ENCODE data around the gene RAVER2. TPM values are rescaled to one million over a fixed set of nuclear protein-coding genes. Genes with fewer than 3 reads are reported as not detected.

The RAVER2 gene
- total RNA-seq, 1 experiment from 2014 or later, result 11.4 TPM

GRCh38 chr1:64745181-64745985 is 508 bp downstream of the RAVER2 start:
- H3K4me2 ChIP-seq (ENCODE audit: low read length), result peak overlapping the region; percentile 88
- H3F3A ChIP-seq (ENCODE audit: low read length, unreplicated experiment), result no peaks in the 10 kb centered on the region
- TF ChIP-seq EZH2phosphoT487 (IDR thresholded peaks at IDR 0.05; ENCODE audit: borderline replicate concordance, low read length) (no peak), EZH2 (IDR thresholded peaks at IDR 0.05; ENCODE audit: low read length, unreplicated experiment) (no peak), CTCF (conservative IDR thresholded peaks at IDR 0.05; ENCODE audit: low read depth, low read length) (no peak)
- H3K9ac ChIP-seq (ENCODE audit: low read length), result peak overlapping the region; percentile 76
- no peak overlapping the region for H3K27ac ChIP-seq (ENCODE audit: low read length)
- intact Hi-C loops (cut with micrococcal nuclease), result loop anchor here (1.0 to 10.0 kb wide), 2 partner anchors 79 to 679 kb away; partner anchors contain the start of genes LEPR and LEPROT
- H3K9me3 ChIP-seq (ENCODE audit: low read length), result no peaks in the 10 kb centered on the region
- peaks cover 38% of the 10 kb centered on the region for H3K79me2 ChIP-seq (ENCODE audit: low read length)
- H3K4me1 ChIP-seq (ENCODE audit: insufficient read depth, low read length), result peaks cover 24% of the 10 kb centered on the region
- H3K9me2 ChIP-seq (replicated peaks; ENCODE audit: low read length), result no peaks in the 10 kb centered on the region
- ChIA-PET CTCF (no interaction called here), POLR2A (ENCODE audit: unreplicated experiment) (no interaction called here)
- peak; percentile 52 for ATAC-seq
- peak; percentile 37 for DNase-seq
- no peaks in the 10 kb centered on the region for H4K20me1 ChIP-seq (ENCODE audit: low read length)
- peak overlapping the region; percentile 92 for H2AFZ ChIP-seq (ENCODE audit: low read length)
- no TSS peak for BruUV-seq (replicated peaks)
- H3K27me3 ChIP-seq (ENCODE audit: low read length), result no peaks in the 10 kb centered on the region
- H3K4me3 ChIP-seq (ENCODE audit: low read length), result peak overlapping the region; percentile 100
- H3K36me3 ChIP-seq (ENCODE audit: low read depth, low read length), result no peaks in the 10 kb centered on the region

- Histone ChIP-seq H3K9me2 (replicated peaks; ENCODE audit: low read length) (no peaks in the 10 kb centered on the region), H3K9ac (ENCODE audit: low read length) (peak overlapping the region; percentile 76; the same call in 1 of the 2 replicates), H3K27ac (ENCODE audit: low read length) (no peak overlapping the region), H3K4me3 (ENCODE audit: low read length) (peak overlapping the region; percentile 100), H3K4me1 (ENCODE audit: insufficient read depth, low read length) (peaks cover 24% of the 10 kb centered on the region), H3K79me2 (ENCODE audit: low read length) (peaks cover 46% of the 10 kb centered on the region), H3K9me3 (ENCODE audit: low read length) (no peaks in the 10 kb centered on the region), H2AFZ (ENCODE audit: low read length) (peak overlapping the region; percentile 92), H4K20me1 (ENCODE audit: low read length) (no peaks in the 10 kb centered on the region), H3F3A (ENCODE audit: low read length, unreplicated experiment) (no peaks in the 10 kb centered on the region), H3K27me3 (ENCODE audit: low read length) (no peaks in the 10 kb centered on the region), H3K36me3 (ENCODE audit: low read depth, low read length) (no peaks in the 10 kb centered on the region), H3K4me2 (ENCODE audit: low read length) (peak overlapping the region; percentile 88)
- no peak for DNase-seq
- no peak for ATAC-seq
- POLR2A ChIA-PET (ENCODE audit: unreplicated experiment), result interaction anchor here (0.5 kb wide), 1 partner anchor 74 kb away, joined by 3 read pairs; no protein-coding TSS in a partner anchor
- BruUV-seq (replicated peaks), result TSS peak; percentile 33
- no peak for TF ChIP-seq EZH2 (IDR thresholded peaks at IDR 0.05; ENCODE audit: low read length, unreplicated experiment)
- CTCF ChIA-PET, result interaction anchor here (0.6 kb wide), 2 partner anchors 470 to 477 kb away, joined by 3 to 8 read pairs; no protein-coding TSS in a partner anchor
- intact Hi-C loops (cut with micrococcal nuclease), result loop anchor here (1.0 to 10.0 kb wide), 2 partner anchors 78 to 679 kb away; partner anchors contain the start of genes LEPR and LEPROT
Measured at GRCh38 chr1:64745986-64746940, 1.4 kb downstream of the RAVER2 start.

- no peak for DNase-seq
- H3K36me3 ChIP-seq (ENCODE audit: low read depth, low read length), result no peaks in the 10 kb centered on the region
- POLR2A ChIA-PET (ENCODE audit: unreplicated experiment), result interaction anchor here (0.6 to 0.7 kb wide), 2 partner anchors 57 to 150 kb away, joined by 3 to 4 read pairs; no protein-coding TSS in a partner anchor
- no peaks in the 10 kb centered on the region for H3K9me3 ChIP-seq (ENCODE audit: low read length)
- TF ChIP-seq CTCF (conservative IDR thresholded peaks at IDR 0.05; ENCODE audit: low read depth, low read length) (no peak), EZH2phosphoT487 (IDR thresholded peaks at IDR 0.05; ENCODE audit: borderline replicate concordance, low read length) (no peak), EZH2 (IDR thresholded peaks at IDR 0.05; ENCODE audit: low read length, unreplicated experiment) (no peak)
- peaks cover 54% of the 10 kb centered on the region for H3K79me2 ChIP-seq (ENCODE audit: low read length)
- H3K9me2 ChIP-seq (replicated peaks; ENCODE audit: low read length), result no peaks in the 10 kb centered on the region
- H3K9ac ChIP-seq (ENCODE audit: low read length), result no peak overlapping the region
- H4K20me1 ChIP-seq (ENCODE audit: low read length), result no peaks in the 10 kb centered on the region
- H3K4me2 ChIP-seq (ENCODE audit: low read length), result no peak overlapping the region
- peaks cover 20% of the 10 kb centered on the region for H3K4me1 ChIP-seq (ENCODE audit: insufficient read depth, low read length)
- no peaks in the 10 kb centered on the region for H3K27me3 ChIP-seq (ENCODE audit: low read length)
- no peak overlapping the region for H2AFZ ChIP-seq (ENCODE audit: low read length)
- H3K27ac ChIP-seq (ENCODE audit: low read length), result no peak overlapping the region
- no peaks in the 10 kb centered on the region for H3F3A ChIP-seq (ENCODE audit: low read length, unreplicated experiment)
- H3K4me3 ChIP-seq (ENCODE audit: low read length), result no peak overlapping the region
- intact Hi-C loops (cut with micrococcal nuclease), result loop anchor here (10.0 kb wide), 1 partner anchor 677 kb away; the partner anchor contains the start of genes LEPR and LEPROT
- BruUV-seq (replicated peaks), result no TSS peak
- CTCF ChIA-PET, result no interaction called here
- no peak for ATAC-seq
Measured at GRCh38 chr1:64748222-64748621, 3.3 kb downstream of the RAVER2 start.
